Measurements from ENCODE around the gene GALNTL6.

DNA sequence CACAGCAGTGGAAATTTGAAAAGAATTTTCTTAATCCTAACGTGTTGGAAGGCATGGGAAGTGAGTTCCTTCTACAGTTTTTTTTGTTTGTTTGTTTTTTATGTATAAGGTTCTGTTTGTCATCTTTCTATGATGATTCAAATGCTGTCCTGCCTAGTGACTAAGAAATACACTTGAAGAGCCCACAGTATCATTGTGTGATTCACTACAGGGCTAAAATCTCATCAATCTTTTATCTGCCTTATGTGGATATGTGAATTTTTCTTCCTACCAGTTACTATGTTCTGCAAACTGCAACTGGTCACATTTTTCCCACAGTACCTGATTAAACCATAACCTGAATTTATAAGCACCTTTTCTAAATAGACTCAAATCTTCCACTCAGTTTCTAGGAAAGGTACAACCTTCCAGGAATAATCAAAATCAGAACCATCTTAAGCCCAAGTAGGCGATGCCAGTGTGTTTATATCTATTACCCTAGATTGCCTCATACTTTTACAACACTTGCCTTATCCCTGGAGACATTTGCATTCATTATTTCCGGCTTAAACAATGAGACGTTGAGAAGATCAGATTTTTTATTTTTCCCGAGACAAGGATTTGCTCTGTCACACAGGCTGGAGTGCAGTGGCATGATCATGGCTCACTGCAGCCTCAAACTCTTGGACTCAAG lies 1140.8 kb downstream of the GALNTL6 start:
- TF ChIP-seq EZH2 (IDR thresholded peaks at IDR 0.05; ENCODE audit: insufficient read depth, poor library complexity, severe bottlenecking): no peak
- no peak for TF ChIP-seq EZH2phosphoT487 (IDR thresholded peaks at IDR 0.05; ENCODE audit: insufficient read depth, low read depth)
